Effector memory CD8-positive, alpha-beta T cell (primary cell): ENCODE measurements around the gene RASGRF1.

Experiments
- ATAC-seq: fragments of 150-1000 bp; cut with Tn5 transposase; replicated peaks from 2 replicates; pipeline ENCODE4 v1.10.0; 2021; ENCODE audit warnings: mild to moderate bottlenecking, moderate library complexity
- DNase-seq, 3 experiments: peaks; one replicate each; pipeline ENCODE4 v3.0.0; 2021
- H3K27ac Mint-ChIP-seq, 2 donors: one replicate each; pipeline ENCODE4 v1.8.0; 2022; ENCODE audit warnings: mild to moderate bottlenecking in 2 of 2, mixed read lengths in 2 of 2, moderate library complexity in 2 of 2
- H3K27me3 Mint-ChIP-seq, 2 donors: one replicate each; pipeline ENCODE4 v1.8.0; 2022; ENCODE audit warnings: mixed read lengths in 2 of 2
- H3K36me3 Mint-ChIP-seq: one replicate; pipeline ENCODE4 v1.8.0; 2022; ENCODE audit warnings: mild to moderate bottlenecking, moderate library complexity, mixed read lengths; ENCODE audit not compliant: insufficient read depth
- H3K4me1 Mint-ChIP-seq, 2 donors: one replicate each; pipeline ENCODE4 v1.8.0; 2022; ENCODE audit warnings: low read depth in 2 of 2, mixed read lengths in 2 of 2
- H3K4me3 Mint-ChIP-seq, 2 donors: one replicate each; pipeline ENCODE4 v1.8.0; 2022; ENCODE audit warnings: mild to moderate bottlenecking in 2 of 2, mixed read lengths in 2 of 2, moderate library complexity in 2 of 2
- H3K9me3 Mint-ChIP-seq, 2 donors: one replicate each; pipeline ENCODE4 v1.8.0; 2022; ENCODE audit warnings: mixed read lengths in 2 of 2

The RASGRF1 gene

DNA sequence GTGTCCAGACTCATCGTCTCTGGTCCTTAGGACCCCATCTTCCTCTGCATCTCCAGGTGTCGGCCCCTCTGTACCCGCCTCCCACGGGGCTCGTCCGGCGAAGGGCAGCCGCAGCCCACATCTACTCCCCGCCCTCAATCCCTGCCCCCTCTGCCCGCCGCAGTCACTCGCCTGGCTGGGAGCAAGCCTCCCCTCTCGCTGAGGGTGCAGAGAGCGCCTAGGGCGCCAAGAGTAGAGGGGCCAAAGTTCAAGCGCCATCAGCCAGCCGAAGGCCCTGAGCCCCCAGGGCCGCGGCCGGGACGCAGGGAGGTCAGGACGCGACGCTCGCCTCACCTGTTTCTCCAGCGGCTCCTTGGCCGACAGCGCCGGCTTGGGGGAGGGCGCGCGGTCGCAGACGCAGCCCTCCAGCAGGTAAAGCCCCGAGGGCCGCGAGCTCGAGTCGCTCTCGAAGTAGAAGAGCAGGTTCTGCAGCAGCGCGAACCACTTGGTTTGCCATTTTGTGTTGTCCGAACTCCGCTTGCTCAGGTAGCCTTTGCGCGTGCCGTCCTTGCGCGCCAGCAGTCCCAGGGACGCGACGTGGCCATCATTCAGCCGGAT lies 592 bp downstream of the RASGRF1 start:
- ATAC-seq = no peak
- no peak overlapping the region for H3K4me3 Mint-ChIP-seq
- no peak overlapping the region for H3K27ac Mint-ChIP-seq
- H3K36me3 Mint-ChIP-seq = no peaks in the 10 kb centered on the region
- DNase-seq = no peak
- H3K27me3 Mint-ChIP-seq = peaks cover 73 to 89% of the 10 kb centered on the region in 2 donors
- H3K9me3 Mint-ChIP-seq = peaks cover 0 to 2% of the 10 kb centered on the region in 2 donors
- H3K4me1 Mint-ChIP-seq = peaks cover 6 to 10% of the 10 kb centered on the region in 2 donors

DNA sequence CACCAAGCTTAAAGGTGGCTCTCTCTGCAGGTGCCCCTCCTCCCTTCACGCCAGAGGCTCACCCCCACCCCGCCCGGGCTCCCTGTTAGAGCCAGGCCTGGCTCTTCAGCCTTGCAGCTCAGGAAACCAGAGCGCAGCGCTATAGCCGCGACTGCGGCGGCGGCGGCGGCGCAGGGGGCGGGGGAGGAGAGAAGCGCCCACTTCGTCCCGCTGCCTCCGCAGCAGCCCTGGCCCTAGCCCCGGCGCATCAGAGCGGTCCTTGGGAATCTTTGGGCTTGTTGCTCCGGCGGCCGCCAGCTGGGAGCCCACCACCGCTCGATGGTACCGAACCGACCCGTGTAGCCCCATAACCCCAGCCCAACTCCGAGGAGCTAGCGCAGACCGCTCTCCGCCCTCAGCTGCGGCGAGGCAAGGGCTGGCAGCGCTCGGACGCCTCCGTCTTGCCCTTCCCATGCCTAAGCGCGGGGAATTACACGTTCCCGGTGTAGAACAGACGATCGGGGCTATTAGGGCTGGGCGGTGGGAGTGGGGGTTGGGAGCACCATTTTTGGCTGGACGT lies 1.2 kb downstream of the RASGRF1 start:
- Mint-ChIP-seq H3K9me3 (peaks cover 0 to 2% of the 10 kb centered on the region in 2 donors), H3K27ac (no peak overlapping the region), H3K4me3 (no peak overlapping the region), H3K4me1 (peaks cover 6 to 10% of the 10 kb centered on the region in 2 donors), H3K36me3 (no peaks in the 10 kb centered on the region), H3K27me3 (peaks cover 71 to 89% of the 10 kb centered on the region in 2 donors)
- ATAC-seq = no peak
- no peak for DNase-seq

- ATAC-seq (no peak), DNase-seq (no peak)
- no peak overlapping the region for H3K27ac Mint-ChIP-seq
- peaks cover 70 to 94% of the 10 kb centered on the region in 2 donors for H3K27me3 Mint-ChIP-seq
- H3K36me3 Mint-ChIP-seq = no peaks in the 10 kb centered on the region
- H3K4me1 Mint-ChIP-seq = peaks cover 6 to 10% of the 10 kb centered on the region in 2 donors
- peaks cover 0 to 2% of the 10 kb centered on the region in 2 donors for H3K9me3 Mint-ChIP-seq
- no peak overlapping the region for H3K4me3 Mint-ChIP-seq
These were observed 2.0 kb downstream of the RASGRF1 start for GRCh38 chr15:79088426-79089205.

DNA sequence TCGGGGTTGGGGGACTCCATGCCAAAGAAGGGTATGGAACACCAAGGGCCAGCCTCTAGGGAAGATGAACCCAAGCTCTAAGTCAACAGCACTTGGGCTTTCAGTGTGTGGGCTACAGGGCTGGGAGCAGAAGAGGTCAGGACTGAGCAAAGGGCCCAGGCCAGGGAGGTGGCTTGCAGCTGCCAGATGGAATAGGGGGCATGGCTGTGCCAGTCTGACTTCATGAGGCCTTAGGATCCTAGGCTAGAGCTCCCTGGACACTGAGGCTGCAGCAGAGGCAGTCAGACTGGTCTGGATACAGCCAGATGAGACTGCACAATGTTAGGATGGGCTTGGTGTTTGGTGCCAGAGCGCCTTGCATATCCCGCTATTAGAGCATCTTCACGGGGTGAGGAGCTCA lies 3.8 kb downstream of the RASGRF1 start:
- Mint-ChIP-seq H3K27ac (no peak overlapping the region), H3K4me3 (no peak overlapping the region), H3K27me3 (peaks cover 63 to 94% of the 10 kb centered on the region in 2 donors), H3K9me3 (no peaks in the 10 kb centered on the region), H3K4me1 (peaks cover 4% of the 10 kb centered on the region in 2 donors), H3K36me3 (no peaks in the 10 kb centered on the region)
- ATAC-seq = no peak
- no peak for DNase-seq

GRCh38 chr15:79084308-79084968 lies 6.1 kb downstream of the RASGRF1 start:
- Mint-ChIP-seq H3K27ac (no peak overlapping the region), H3K9me3 (no peaks in the 10 kb centered on the region), H3K4me3 (no peak overlapping the region), H3K36me3 (no peaks in the 10 kb centered on the region), H3K4me1 (no peaks in the 10 kb centered on the region), H3K27me3 (peaks cover 54 to 80% of the 10 kb centered on the region in 2 donors)
- no peak for ATAC-seq
- DNase-seq = no peak

DNA sequence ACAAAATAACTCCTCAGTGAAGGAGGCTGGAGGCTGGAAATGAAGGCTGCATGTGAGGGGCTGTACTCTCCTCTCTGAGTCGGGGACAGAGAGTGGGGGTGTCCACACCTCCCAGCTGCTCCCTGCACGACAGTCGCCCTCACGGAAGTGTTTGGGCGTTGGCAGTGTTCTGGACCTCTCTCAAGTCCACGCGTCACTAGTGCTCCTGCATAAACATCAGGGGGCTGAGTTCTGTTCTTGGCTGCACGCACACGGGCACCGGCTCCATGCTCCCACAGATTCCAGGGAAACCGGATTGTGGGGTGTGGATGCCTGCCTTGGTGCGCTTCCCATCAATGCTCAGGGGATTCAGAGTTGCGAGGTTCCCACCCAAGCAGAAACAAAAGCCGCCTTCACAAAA lies 7.4 kb downstream of the RASGRF1 start:
- ATAC-seq (no peak), DNase-seq (no peak)
- Mint-ChIP-seq H3K9me3 (no peaks in the 10 kb centered on the region), H3K27ac (no peak overlapping the region), H3K36me3 (no peaks in the 10 kb centered on the region), H3K4me1 (no peaks in the 10 kb centered on the region), H3K27me3 (peaks cover 43 to 75% of the 10 kb centered on the region in 2 donors), H3K4me3 (no peak overlapping the region)

- Mint-ChIP-seq H3K27me3 (peaks cover 43 to 73% of the 10 kb centered on the region in 2 donors), H3K4me3 (no peak overlapping the region), H3K9me3 (no peaks in the 10 kb centered on the region), H3K4me1 (no peaks in the 10 kb centered on the region), H3K27ac (peak overlapping the region in 1 of 2 donors; percentile 51), H3K36me3 (no peaks in the 10 kb centered on the region)
- ATAC-seq (no peak), DNase-seq (no peak)
These were observed 8.1 kb downstream of the RASGRF1 start for GRCh38 chr15:79082363-79083070.

GRCh38 chr15:79078763-79079410 lies 11.7 kb downstream of the RASGRF1 start:
- Mint-ChIP-seq H3K9me3 (no peaks in the 10 kb centered on the region), H3K27ac (no peak overlapping the region), H3K4me3 (no peak overlapping the region), H3K27me3 (peaks cover 26 to 59% of the 10 kb centered on the region in 2 donors), H3K4me1 (no peaks in the 10 kb centered on the region), H3K36me3 (no peaks in the 10 kb centered on the region)
- ATAC-seq (no peak), DNase-seq (no peak)

DNA sequence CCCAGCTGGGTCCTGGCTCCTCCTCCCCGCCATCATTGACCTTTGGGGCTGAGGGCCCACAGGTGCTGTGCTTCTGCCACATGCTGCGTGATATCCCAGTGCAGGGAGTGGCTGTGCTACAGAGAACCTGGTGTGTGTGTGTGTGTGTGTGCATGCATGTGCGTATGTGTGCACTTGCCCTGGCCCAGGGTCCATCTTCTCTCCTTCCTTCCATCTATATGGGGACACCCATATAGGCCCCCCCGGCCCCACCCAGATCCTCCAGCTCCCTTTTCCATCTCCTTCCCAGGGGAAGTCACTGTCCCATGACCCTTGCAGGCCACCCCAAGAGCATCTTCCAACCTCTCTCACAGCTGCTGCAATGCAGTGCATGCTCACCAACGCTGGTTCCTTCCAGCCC lies 12.6 kb downstream of the RASGRF1 start:
- Mint-ChIP-seq H3K36me3 (no peaks in the 10 kb centered on the region), H3K27me3 (peaks cover 27 to 59% of the 10 kb centered on the region in 2 donors), H3K9me3 (no peaks in the 10 kb centered on the region), H3K27ac (no peak overlapping the region), H3K4me1 (peaks cover 0 to 3% of the 10 kb centered on the region in 2 donors), H3K4me3 (no peak overlapping the region)
- ATAC-seq = no peak
- DNase-seq = no peak

DNA sequence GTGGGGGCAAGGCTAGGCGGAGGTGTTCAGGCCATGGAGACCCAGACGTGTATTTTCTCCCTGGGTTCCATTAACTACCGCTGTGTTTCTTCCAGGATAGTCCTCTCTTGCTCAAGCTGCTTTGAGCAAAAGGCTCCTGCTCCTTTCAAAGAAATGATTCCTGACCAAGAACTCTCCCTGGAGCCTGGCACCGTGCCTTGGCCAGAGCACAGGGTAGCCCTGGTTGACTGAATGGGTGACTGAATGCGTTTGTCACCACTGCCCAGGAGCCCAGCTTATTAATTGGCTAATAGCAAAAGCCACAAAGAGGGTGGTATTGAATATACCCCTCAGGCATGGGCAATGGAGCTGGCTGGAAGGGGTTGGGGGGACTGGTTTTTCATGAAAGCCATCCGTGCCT lies 13.9 kb downstream of the RASGRF1 start:
- Mint-ChIP-seq H3K27ac (no peak overlapping the region), H3K9me3 (no peaks in the 10 kb centered on the region), H3K27me3 (peaks cover 20 to 57% of the 10 kb centered on the region in 2 donors), H3K36me3 (no peaks in the 10 kb centered on the region), H3K4me1 (peaks cover 0 to 3% of the 10 kb centered on the region in 2 donors), H3K4me3 (no peak overlapping the region)
- ATAC-seq (no peak), DNase-seq (no peak)

GRCh38 chr15:79075256-79075655 lies 15.3 kb downstream of the RASGRF1 start:
- ATAC-seq = no peak
- Mint-ChIP-seq H3K9me3 (no peaks in the 10 kb centered on the region), H3K27me3 (peaks cover 16 to 54% of the 10 kb centered on the region in 2 donors), H3K4me3 (no peak overlapping the region), H3K27ac (no peak overlapping the region), H3K36me3 (no peaks in the 10 kb centered on the region), H3K4me1 (peaks cover 0 to 3% of the 10 kb centered on the region in 2 donors)
- no peak for DNase-seq

DNA sequence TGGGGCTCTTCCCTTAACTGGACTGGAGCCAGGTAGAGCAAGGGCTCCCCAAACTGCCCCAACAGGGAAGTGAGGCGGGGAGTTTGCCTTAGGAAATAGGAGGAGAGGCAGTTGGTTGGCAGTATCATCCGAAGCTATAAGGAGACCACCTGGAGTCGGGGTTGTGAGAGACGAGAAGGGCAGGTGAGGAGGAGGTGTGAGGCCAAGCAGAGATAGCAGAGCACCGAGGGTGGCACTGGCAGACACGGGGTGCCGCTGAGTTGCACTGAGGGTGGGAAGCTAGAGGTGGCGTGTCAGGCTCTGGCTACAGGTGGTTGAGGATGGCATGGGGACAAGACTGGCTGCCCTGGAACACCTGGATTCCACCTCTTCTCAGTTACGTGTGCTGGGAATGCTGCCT lies 17.2 kb downstream of the RASGRF1 start:
- no peak overlapping the region for H3K4me3 Mint-ChIP-seq
- H3K9me3 Mint-ChIP-seq = no peaks in the 10 kb centered on the region
- H3K27me3 Mint-ChIP-seq = peaks cover 16 to 48% of the 10 kb centered on the region in 2 donors
- peaks cover 0 to 3% of the 10 kb centered on the region in 2 donors for H3K4me1 Mint-ChIP-seq
- no peak for DNase-seq
- no peak overlapping the region for H3K27ac Mint-ChIP-seq
- ATAC-seq = no peak
- no peaks in the 10 kb centered on the region for H3K36me3 Mint-ChIP-seq

DNA sequence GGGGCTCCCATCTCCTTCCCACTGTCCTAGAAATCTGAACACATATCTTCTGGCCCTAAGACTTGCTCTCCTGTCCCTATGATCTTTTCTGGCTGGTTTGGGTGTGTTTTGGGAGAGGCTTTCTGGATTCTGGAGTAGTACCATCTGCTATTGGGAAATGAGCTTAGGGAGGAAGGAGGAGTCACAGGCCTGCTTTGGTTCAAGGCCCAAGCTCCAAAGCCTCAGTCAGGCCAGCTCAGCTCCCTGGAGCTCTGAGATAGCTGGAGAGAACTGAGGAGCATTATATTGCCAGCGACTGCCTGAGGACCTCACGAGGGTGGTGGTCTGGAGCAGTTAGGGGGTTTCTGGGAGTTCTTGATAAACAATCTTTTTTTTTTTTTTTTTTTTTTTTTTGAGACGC lies 18.7 kb downstream of the RASGRF1 start:
- no peak for ATAC-seq
- Mint-ChIP-seq H3K4me3 (no peak overlapping the region), H3K27me3 (peaks cover 7 to 37% of the 10 kb centered on the region in 2 donors), H3K27ac (no peak overlapping the region), H3K4me1 (peaks cover 0 to 5% of the 10 kb centered on the region in 2 donors), H3K9me3 (no peaks in the 10 kb centered on the region), H3K36me3 (no peaks in the 10 kb centered on the region)
- DNase-seq = no peak
